NCI-H82 treated with DMSO at 0.1 percent for 48 hours (cell line): ENCODE results near the gene ZBED1.
"Not testable (repeated sequence)": the region's sequence is repeated elsewhere in the genome, so short reads cannot be mapped to it uniquely, and the experiment has no call there.

Experiments used
- DNase-seq: peaks from one replicate; lab custom pipeline; 2025; ENCODE audit not compliant: unreplicated experiment; lab: John Stamatoyannopoulos, UW

ZBED1 gene

DNA sequence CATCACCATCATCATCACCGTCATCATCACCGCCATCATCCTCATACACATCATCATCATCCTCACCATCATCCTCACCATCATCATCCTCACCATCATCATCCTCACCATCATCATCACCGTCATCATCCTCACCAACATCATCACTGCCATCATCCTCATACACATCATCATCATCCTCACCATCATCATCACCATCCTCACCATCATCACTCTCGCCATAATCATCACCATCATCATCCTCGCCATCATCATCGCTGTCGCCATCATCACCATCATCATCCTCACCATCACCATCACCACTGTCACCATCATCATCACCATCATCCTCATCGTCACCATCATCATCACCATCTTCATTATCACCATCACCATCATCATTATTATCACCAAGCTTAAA, 19.8 kb upstream of the ZBED1 start:
- no peak for DNase-seq

DNA sequence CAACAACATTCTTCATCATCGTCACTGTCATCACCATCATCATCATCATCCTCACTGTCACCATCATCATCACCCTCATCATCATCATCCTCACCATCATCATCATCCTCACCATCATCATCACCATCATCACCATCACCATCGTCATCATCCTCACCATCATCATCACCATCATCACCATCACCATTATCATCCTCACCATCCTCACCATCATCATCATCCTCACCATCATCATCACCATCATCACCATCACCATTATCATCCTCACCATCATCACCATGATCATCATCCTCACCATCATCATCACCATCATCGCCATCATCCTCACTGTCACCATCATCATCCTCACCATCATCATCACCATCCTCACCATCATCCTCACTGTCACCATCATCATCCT, 18.9 kb upstream of the ZBED1 start:
- DNase-seq, result not testable (repeated sequence)

- no peak for DNase-seq
These were observed 16.3 kb upstream of the ZBED1 start for GRCh38 chrX:2517055-2517454.

DNA sequence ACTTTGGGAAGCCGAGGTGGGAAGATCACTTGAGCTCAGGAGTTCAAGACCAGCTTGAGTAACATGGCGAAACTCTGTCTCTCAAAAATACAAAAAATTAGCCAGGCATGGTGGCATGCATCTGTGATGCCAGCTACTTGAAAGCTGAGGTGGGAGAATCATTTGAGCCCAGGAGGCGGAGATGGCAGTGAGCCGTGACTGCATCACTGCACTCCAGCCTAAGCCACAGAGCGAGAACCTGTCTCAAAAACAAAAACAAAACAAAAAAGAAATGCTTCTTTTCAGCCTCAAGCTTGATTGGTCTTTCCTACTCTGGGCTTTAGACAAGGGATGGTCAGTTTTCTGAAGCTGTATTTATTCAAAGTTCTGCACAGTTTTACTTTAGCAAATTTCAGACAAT, 15.8 kb upstream of the ZBED1 start:
- DNase-seq, result no peak

DNA sequence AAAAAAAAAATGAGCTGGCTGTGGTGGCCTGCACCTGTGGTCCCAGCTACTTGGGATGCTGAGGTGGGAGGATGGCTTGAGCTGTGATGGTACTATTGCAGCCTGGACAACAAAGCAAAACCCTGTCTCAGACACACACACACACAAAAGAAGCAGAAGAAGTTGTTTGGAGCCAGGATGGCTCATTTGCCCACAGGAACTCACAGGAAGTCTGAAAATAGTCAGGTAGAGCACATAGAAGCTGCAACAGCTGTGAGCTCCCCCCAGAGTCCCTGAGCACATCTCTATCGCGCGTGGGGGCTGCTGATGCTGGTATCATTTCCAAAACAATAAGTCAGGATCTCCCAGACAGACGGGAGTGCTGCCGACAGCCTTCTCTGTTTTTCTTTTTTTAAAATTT, 13.4 kb upstream of the ZBED1 start:
- no peak for DNase-seq

GRCh38 chrX:2513121-2513664, 12.4 kb upstream of the ZBED1 start:
- no peak for DNase-seq

- DNase-seq, result no peak
These were observed 11.7 kb upstream of the ZBED1 start for GRCh38 chrX:2512501-2512900.

DNA sequence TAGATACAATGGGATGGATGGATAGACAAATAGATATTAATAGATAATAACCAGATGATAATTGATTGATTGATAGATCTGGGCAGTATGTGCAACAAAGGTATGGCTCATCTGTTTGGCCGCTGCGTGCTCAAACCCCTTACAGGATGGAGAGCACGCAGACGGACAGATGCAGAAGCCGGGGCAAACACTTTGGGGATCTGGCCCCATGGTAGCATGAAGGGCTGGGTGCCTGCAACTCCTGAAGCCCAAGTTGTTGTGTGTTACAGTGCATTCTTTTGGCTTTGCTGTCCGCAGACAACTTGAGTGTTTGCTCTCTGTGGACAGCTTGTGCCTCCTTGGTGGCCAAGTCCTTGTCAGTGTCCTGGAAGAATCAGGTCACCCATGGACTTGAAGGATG, 10.6 kb upstream of the ZBED1 start:
- no peak for DNase-seq

GRCh38 chrX:2508648-2509335, 8.0 kb upstream of the ZBED1 start:
- no peak for DNase-seq

- no peak for DNase-seq
These were observed 7.3 kb upstream of the ZBED1 start for GRCh38 chrX:2507904-2508627.

DNA sequence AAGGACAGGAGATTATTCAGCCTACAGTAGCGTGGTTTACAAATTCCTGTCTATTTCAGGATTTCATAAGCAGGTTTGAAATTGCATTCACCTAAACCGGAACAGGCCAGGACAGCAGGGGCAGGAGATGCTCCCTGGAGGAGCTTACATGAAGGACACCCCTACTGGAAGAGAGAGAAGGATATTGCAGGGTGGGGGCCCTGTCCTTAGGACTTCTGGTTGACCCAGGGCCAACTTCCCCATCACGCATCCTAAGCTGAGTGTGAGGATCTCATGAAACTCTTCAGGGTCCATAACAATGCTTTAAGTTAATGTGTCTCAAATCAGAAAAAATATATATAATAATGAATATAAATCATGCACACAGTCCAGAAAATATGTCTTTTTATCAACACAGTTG, 6.4 kb upstream of the ZBED1 start:
- DNase-seq, result no peak

GRCh38 chrX:2505341-2505740, 4.6 kb upstream of the ZBED1 start:
- DNase-seq, result not testable (repeated sequence)

DNA sequence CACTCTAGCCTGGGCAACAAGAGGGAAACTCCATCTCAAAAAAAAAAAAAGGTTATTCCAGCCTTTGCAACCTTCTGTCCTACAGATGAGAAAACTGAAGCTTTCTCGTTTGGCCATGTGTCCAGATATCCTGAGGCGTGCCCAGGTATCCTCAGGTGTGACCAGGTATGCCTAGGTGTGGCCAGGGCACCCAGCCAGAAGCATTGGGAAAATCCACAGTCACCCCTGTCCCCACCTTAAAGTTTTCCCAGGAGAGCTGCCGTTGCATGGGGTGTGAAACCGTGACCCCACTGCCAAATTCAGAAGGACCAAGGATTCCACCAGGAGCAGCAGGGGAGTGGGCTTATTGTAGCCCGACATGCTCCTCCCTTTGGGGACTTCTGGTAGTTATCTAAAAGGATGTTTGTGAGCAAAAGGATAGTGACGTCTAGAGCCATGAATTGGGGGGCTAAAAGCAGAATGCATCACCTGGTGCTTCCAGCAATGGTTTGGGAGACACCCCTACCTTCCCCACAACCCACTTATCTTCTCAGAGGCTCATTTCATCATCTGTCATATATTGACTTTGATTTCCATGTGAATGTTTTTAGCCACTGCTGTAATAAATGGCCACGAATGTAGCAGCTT, 4.0 kb upstream of the ZBED1 start:
- DNase-seq, result no peak

DNA sequence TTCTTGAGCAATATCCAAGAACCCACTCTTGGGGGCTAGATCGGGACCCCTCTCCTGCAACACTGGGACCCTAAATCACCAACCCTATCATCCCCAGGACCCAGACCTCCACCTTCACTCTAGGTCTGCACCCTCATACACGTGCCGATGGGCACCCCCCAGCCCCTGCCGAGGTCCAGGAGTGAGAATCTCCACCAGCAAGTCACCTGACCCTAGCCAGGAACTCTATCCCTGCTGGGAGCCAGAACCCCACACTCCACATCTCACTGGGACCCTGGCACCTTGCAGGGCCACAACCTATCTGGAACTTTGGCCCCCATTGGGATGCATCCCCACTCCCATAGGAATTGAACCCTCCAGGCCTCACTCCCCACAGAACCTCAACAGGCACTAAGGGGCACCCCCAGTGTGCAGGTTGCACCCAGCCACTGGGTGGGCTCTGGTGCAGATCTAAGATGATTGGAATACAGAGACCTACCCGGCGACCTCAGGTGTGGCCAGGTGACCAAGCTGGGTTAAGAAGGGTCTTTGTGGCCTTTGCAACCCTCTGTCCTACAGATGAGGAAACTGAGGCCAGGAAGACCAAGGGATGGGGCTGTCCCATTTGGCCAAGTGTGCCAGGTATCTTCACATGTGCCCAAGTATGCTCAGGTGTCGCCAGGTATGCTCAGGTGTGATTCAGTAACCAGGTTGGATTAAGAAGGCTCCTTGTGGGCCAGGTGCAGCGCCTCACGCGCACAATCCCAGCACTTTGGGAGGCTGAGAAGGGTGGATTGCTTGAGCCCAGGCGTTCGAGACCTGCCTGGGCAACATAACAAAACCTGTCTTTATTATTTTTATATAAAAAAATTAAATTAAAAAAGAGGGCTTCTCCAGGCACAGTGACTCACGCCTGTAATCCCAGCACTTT, 3.1 kb upstream of the ZBED1 start:
- DNase-seq, result no peak

DNA sequence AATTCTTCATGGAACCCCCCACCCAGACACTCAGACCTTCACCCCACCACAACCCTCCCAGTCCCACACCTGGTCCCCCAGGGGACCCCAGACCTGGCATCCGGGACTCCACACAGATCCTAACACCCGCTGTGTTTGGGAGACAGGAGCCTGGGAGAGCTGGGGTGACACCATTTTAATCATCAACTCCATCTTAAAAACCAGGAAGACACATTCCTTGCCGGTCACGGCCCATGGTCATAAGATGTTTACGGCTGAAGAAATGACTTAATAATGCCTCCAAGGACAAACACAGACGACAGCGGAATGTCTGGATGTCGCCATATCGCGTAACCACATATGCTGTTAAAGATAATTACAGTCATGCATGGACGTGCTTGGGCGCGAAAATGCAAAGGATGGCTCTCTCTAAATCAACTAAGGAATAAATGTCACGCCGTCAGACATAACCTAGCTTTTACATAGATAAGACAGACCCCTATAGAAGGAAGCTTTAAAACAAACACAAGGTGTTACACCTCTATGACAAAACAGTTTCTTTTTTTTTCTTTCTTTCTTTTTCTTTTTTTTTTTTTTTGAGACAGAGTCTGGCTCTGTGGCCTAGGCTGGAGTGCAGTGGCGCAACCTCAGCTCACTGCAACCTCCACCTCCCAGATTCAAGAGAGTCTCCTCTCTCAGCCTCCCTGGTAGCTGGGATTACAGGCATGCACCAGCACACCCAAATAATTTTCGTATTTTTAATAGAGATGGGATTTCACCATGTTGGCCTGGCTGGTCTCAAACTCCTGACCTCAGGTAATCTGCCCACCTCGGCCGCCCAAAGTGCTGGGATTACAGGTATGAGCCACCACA, 2.1 kb upstream of the ZBED1 start:
- DNase-seq, result no peak

- DNase-seq, result no peak
These were observed 1.4 kb upstream of the ZBED1 start for GRCh38 chrX:2502120-2502667.

GRCh38 chrX:2501559-2502102, 855 bp upstream of the ZBED1 start:
- no peak for DNase-seq

GRCh38 chrX:2500091-2500802, 529 bp downstream of the ZBED1 start:
- DNase-seq, result no peak

- no peak for DNase-seq
These were observed 1.3 kb downstream of the ZBED1 start for GRCh38 chrX:2499507-2499906.
